Fibroblast of skin of right quadriceps (primary cell): ENCODE results near the gene RANBP3L.

Experiments
- DNase-seq: peaks from one replicate; pipeline ENCODE4 v3.0.0-alpha.2; 2013

Gene RANBP3L

GRCh38 chr5:36242534-36243485, 58.9 kb downstream of the RANBP3L start:
- DNase-seq = no peak

GRCh38 chr5:36241631-36242533, 59.8 kb downstream of the RANBP3L start, which contains the start of gene NADK2:
Gene NADK2 (minus strand): TSS chr5:36241925. CDS start chr5:36241798, 127 bp downstream.
- peak; percentile 97 for DNase-seq

- peak; percentile 53 for DNase-seq
These were observed 60.7 kb downstream of the RANBP3L start for GRCh38 chr5:36240779-36241630.

- no peak for DNase-seq
These were observed 62.1 kb downstream of the RANBP3L start for GRCh38 chr5:36239370-36240293.

- no peak for DNase-seq
These were observed 63.0 kb downstream of the RANBP3L start for GRCh38 chr5:36238502-36239295.

- DNase-seq = no peak
These were observed 64.0 kb downstream of the RANBP3L start for GRCh38 chr5:36237751-36238150.

- DNase-seq = no peak
These were observed 64.9 kb downstream of the RANBP3L start for GRCh38 chr5:36236801-36237200.

GRCh38 chr5:36232533-36232932, 69.2 kb downstream of the RANBP3L start:
- no peak for DNase-seq

- no peak for DNase-seq
These were observed 71.4 kb downstream of the RANBP3L start for GRCh38 chr5:36230151-36230790.

- no peak for DNase-seq
These were observed 73.2 kb downstream of the RANBP3L start for GRCh38 chr5:36228505-36228904.

GRCh38 chr5:36227046-36227445, 74.7 kb downstream of the RANBP3L start:
- no peak for DNase-seq

- no peak for DNase-seq
These were observed 79.1 kb downstream of the RANBP3L start for GRCh38 chr5:36222620-36223019.

GRCh38 chr5:36217988-36218387, 83.7 kb downstream of the RANBP3L start:
- DNase-seq = no peak

GRCh38 chr5:36217567-36217966, 84.1 kb downstream of the RANBP3L start:
- DNase-seq = no peak

- no peak for DNase-seq
These were observed 85.8 kb downstream of the RANBP3L start for GRCh38 chr5:36215910-36216309.

- no peak for DNase-seq
These were observed 87.3 kb downstream of the RANBP3L start for GRCh38 chr5:36214436-36214835.

- no peak for DNase-seq
These were observed 92.0 kb downstream of the RANBP3L start for GRCh38 chr5:36209664-36210063.

GRCh38 chr5:36208786-36209185, 92.9 kb downstream of the RANBP3L start:
- no peak for DNase-seq

GRCh38 chr5:36206913-36207312, 94.8 kb downstream of the RANBP3L start:
- DNase-seq = no peak

- DNase-seq = no peak
These were observed 96.4 kb downstream of the RANBP3L start for GRCh38 chr5:36205329-36205728.
